ENCODE results near the gene SPATC1L.

DNA sequence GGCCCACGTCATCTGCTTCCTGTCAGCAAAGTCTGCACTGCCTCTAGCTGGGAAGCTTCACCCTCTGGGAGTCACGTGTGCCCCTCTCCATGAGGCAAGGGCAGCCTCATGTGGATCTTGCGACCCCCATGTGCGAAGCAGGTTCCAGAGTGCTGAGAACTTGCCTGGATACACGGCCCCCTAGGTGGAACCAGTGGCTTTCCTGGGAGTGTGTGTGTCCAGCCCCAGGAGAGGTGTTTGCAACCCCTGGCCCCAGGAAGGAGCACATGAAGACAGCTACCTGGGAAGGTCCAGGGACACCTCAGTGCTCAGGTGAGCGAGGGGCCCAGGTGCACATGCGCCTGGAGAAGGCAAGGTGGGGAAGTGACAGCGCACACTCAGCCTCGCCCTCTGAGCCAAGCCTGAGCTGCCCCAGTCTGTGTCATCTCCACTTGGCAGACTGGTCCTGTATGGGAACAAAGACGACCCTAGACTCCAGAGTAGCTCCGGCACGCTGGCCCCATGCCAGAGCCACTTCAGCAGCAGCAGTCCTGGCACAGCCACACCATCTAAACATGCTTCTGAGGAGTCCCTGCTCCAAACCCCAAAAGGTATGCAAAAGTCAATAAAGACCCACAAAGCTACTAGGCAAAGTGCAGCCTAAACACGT, 35.5 kb upstream of the SPATC1L start:
- TF ChIP-seq, protein P1, sequence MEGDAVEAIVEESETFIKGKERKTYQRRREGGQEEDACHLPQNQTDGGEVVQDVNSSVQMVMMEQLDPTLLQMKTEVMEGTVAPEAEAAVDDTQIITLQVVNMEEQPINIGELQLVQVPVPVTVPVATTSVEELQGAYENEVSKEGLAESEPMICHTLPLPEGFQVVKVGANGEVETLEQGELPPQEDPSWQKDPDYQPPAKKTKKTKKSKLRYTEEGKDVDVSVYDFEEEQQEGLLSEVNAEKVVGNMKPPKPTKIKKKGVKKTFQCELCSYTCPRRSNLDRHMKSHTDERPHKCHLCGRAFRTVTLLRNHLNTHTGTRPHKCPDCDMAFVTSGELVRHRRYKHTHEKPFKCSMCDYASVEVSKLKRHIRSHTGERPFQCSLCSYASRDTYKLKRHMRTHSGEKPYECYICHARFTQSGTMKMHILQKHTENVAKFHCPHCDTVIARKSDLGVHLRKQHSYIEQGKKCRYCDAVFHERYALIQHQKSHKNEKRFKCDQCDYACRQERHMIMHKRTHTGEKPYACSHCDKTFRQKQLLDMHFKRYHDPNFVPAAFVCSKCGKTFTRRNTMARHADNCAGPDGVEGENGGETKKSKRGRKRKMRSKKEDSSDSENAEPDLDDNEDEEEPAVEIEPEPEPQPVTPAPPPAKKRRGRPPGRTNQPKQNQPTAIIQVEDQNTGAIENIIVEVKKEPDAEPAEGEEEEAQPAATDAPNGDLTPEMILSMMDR (IDR thresholded peaks at IDR 0.05), result no peak
- TF ChIP-seq EZH2 (IDR thresholded peaks at IDR 0.05; ENCODE audit: borderline replicate concordance, insufficient read depth, low read depth, low read length, poor library complexity, severe bottlenecking), result no peak

Data from B cell (primary cell).